ENCODE measurements around the gene ITM2B.
"Not testable (repeated sequence)": the region's sequence is repeated elsewhere in the genome, so short reads cannot be mapped to it uniquely, and the experiment has no call there.

Gene ITM2B

GRCh38 chr13:48215511-48216203 is 17.3 kb upstream of the ITM2B start:
- ATAC-seq (replicated peaks); H3K36me3 Mint-ChIP-seq; H3K4me3 Mint-ChIP-seq; H3K27ac Mint-ChIP-seq; H3K9me3 Mint-ChIP-seq; H3K27me3 Mint-ChIP-seq; DNase-seq: not testable (repeated sequence)
- H3K4me1 Mint-ChIP-seq: peaks cover 10 to 12% of the 10 kb centered on the region in 2 donors

DNA sequence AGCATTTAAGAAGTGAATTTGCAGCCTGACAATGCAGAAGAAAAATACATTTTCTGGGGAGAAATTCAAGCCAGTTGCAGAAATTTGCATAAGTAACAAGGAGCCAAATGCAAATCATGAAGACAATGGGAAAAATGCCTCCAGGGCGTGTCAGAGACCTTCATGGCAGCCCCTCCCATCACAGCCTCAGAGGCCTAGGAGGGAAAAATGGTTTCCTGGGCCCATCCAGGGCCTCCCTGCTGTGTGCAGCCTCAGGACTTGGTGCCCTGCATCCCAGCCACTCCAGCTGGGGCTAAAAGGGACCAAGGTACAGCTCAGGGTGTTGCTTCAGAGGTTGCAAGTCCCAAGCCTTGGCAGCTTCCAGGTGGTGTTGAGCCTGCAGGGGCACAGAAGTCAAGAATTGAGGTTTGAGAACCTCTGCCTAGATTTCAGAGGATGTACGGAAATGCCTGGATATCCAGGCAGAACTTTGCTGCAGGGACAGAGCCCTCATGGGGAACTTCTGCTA is 16.7 kb upstream of the ITM2B start:
- H3K36me3 Mint-ChIP-seq: peaks cover 0 to 2% of the 10 kb centered on the region in 2 donors
- H3K27ac Mint-ChIP-seq: no peak overlapping the region
- DNase-seq (no peak), ATAC-seq (replicated peaks) (no peak)
- H3K4me1 Mint-ChIP-seq: peaks cover 15 to 18% of the 10 kb centered on the region in 2 donors
- peaks cover 0 to 4% of the 10 kb centered on the region in 2 donors for H3K27me3 Mint-ChIP-seq
- peaks cover 0 to 2% of the 10 kb centered on the region in 2 donors for H3K9me3 Mint-ChIP-seq
- no peak overlapping the region for H3K4me3 Mint-ChIP-seq

DNA sequence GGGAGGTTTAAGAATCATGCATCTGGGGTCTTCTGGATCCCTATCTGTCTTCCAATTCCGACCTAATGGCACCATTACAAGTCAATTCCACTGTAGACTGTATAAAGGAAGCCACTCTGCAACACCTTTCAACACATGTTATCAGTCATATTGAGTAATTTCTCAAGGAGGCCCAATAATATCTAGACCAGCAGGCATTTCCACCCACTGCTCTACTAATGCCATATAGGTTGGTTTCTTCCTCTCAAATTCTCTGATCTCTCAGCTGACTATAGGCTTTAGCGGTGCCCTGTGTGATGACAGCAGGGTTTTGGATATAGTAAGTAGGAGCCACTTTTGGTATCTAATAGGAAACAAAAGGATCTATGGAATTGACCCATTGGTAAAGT is 12.4 kb upstream of the ITM2B start:
- DNase-seq (no peak), ATAC-seq (replicated peaks) (peak; percentile 74 to 87)
- no peaks in the 10 kb centered on the region for H3K27me3 Mint-ChIP-seq
- H3K27ac Mint-ChIP-seq: no peak overlapping the region
- H3K36me3 Mint-ChIP-seq: peaks cover 0 to 2% of the 10 kb centered on the region in 2 donors
- peaks cover 31 to 38% of the 10 kb centered on the region in 2 donors for H3K4me1 Mint-ChIP-seq
- peak overlapping the region; percentile 34 to 65 for H3K4me3 Mint-ChIP-seq
- H3K9me3 Mint-ChIP-seq: peaks cover 0 to 2% of the 10 kb centered on the region in 2 donors

GRCh38 chr13:48220981-48221685 is 11.9 kb upstream of the ITM2B start:
- Mint-ChIP-seq H3K9me3 (peaks cover 0 to 2% of the 10 kb centered on the region in 2 donors), H3K27ac (peak overlapping the region; percentile 62), H3K4me1 (peaks cover 31 to 38% of the 10 kb centered on the region in 2 donors), H3K27me3 (no peaks in the 10 kb centered on the region), H3K36me3 (peaks cover 0 to 2% of the 10 kb centered on the region in 2 donors), H3K4me3 (peak overlapping the region; percentile 34 to 65)
- no peak for DNase-seq
- ATAC-seq (replicated peaks): peak; percentile 41 to 44

GRCh38 chr13:48221686-48222187 is 11.3 kb upstream of the ITM2B start:
- Mint-ChIP-seq H3K27ac (peak overlapping the region; percentile 62), H3K4me1 (peaks cover 31 to 38% of the 10 kb centered on the region in 2 donors), H3K9me3 (peaks cover 0 to 2% of the 10 kb centered on the region in 2 donors), H3K27me3 (no peaks in the 10 kb centered on the region), H3K4me3 (peak overlapping the region; percentile 34 to 65), H3K36me3 (peaks cover 0 to 2% of the 10 kb centered on the region in 2 donors)
- ATAC-seq (replicated peaks) (no peak), DNase-seq (no peak)

DNA sequence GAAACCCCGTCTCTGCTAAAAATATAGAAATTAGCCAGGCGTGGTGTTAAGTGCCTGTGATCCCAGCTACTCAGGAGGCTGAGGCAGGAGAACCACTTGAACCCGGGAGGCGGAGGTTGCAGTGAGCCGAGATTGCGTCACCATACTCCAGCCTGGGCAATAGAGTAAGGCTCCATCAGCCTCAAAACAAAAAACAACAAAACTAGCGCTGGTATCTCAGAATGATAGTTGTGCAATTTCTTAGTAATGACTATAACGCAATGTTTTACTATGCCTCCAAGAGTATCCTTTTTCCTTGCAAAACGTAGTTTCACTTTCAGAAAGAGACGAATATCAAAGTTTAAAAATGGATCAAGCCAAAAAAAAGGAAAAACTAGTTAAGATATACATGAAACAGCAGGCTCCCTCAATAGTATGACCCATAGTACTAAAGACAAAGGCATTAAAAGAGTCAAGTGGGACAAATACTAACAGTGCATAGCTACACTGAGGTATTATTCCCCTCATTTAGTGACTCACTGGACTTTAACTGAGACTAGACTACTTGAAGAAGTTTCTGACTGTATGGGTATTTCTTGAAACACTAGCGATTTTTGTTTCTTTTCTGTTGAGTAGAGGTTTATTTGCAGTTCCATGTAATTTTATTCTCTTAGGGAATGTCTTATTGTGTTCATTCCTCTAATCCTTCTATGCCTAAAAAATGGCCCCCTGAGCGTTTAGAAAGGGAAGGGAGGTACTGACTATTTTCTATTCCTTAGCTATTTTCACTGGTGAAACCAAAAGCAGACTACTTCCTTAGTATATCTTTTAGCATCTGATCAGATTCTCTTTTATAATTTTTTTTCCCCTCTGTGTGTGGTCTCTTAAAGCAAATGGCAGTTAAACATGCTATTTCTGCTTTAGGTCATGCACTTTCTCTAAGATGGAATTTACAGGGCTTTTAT is 10.4 kb upstream of the ITM2B start:
- Mint-ChIP-seq H3K27ac (no peak overlapping the region), H3K36me3 (no peaks in the 10 kb centered on the region), H3K9me3 (peaks cover 0 to under 1% of the 10 kb centered on the region in 2 donors), H3K4me1 (peaks cover 31 to 40% of the 10 kb centered on the region in 2 donors), H3K27me3 (no peaks in the 10 kb centered on the region), H3K4me3 (peak overlapping the region in 1 of 2 donors; percentile 1)
- ATAC-seq (replicated peaks) (peak in 1 of 2 donors; percentile 52), DNase-seq (no peak)

DNA sequence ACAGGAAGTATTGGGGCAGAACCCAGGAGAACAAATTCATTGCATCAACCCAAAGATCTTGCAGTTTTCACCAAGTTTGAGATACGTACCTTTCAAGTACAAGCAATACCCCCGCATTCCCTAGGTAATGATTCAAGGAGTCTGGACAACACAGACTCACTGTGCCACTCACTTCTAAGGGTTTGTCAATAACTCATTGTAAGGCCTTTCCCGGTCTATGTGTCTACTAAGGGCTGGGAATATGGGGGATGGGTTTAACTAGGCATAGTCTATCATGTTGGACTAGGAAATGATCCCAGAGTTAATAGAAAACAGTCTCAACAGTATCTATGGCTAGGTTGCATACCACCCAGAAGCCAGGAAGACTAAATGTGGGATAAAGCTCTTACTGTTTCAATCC is 8.3 kb upstream of the ITM2B start:
- Mint-ChIP-seq H3K9me3 (no peaks in the 10 kb centered on the region), H3K27ac (no peak overlapping the region), H3K4me1 (peaks cover 29 to 41% of the 10 kb centered on the region in 2 donors), H3K4me3 (no peak overlapping the region), H3K36me3 (no peaks in the 10 kb centered on the region), H3K27me3 (no peaks in the 10 kb centered on the region)
- DNase-seq (no peak), ATAC-seq (replicated peaks) (no peak)

- H3K4me3 Mint-ChIP-seq: no peak overlapping the region
- H3K36me3 Mint-ChIP-seq: peaks cover 0 to 2% of the 10 kb centered on the region in 2 donors
- H3K27me3 Mint-ChIP-seq: no peaks in the 10 kb centered on the region
- H3K9me3 Mint-ChIP-seq: no peaks in the 10 kb centered on the region
- no peak for DNase-seq
- H3K27ac Mint-ChIP-seq: no peak overlapping the region
- H3K4me1 Mint-ChIP-seq: peaks cover 12 to 26% of the 10 kb centered on the region in 2 donors
- no peak for ATAC-seq (replicated peaks)
These were observed 2.5 kb upstream of the ITM2B start for GRCh38 chr13:48230541-48230940.

GRCh38 chr13:48231080-48231479 is 1.9 kb upstream of the ITM2B start:
- no peaks in the 10 kb centered on the region for H3K27me3 Mint-ChIP-seq
- peaks cover 17 to 31% of the 10 kb centered on the region in 2 donors for H3K4me1 Mint-ChIP-seq
- peaks cover 0 to 2% of the 10 kb centered on the region in 2 donors for H3K36me3 Mint-ChIP-seq
- ATAC-seq (replicated peaks) (no peak), DNase-seq (no peak)
- H3K4me3 Mint-ChIP-seq: no peak overlapping the region
- no peaks in the 10 kb centered on the region for H3K9me3 Mint-ChIP-seq
- no peak overlapping the region for H3K27ac Mint-ChIP-seq

GRCh38 chr13:48231933-48232332 is 1.1 kb upstream of the ITM2B start:
- H3K4me3 Mint-ChIP-seq: peak overlapping the region; percentile 86 to 92
- peaks cover 23 to 40% of the 10 kb centered on the region in 2 donors for H3K4me1 Mint-ChIP-seq
- ATAC-seq (replicated peaks): no peak
- no peaks in the 10 kb centered on the region for H3K9me3 Mint-ChIP-seq
- peaks cover 4 to 6% of the 10 kb centered on the region in 2 donors for H3K36me3 Mint-ChIP-seq
- no peaks in the 10 kb centered on the region for H3K27me3 Mint-ChIP-seq
- no peak overlapping the region for H3K27ac Mint-ChIP-seq
- no peak for DNase-seq

- H3K27ac Mint-ChIP-seq: peak overlapping the region; percentile 87
- H3K9me3 Mint-ChIP-seq: no peaks in the 10 kb centered on the region
- peaks cover 4 to 6% of the 10 kb centered on the region in 2 donors for H3K36me3 Mint-ChIP-seq
- ATAC-seq (replicated peaks) (peak; percentile 22), DNase-seq (peak; percentile 8)
- H3K4me3 Mint-ChIP-seq: peak overlapping the region; percentile 86 to 92
- H3K4me1 Mint-ChIP-seq: peaks cover 26 to 45% of the 10 kb centered on the region in 2 donors
- H3K27me3 Mint-ChIP-seq: no peaks in the 10 kb centered on the region
These were observed 473 bp upstream of the ITM2B start for GRCh38 chr13:48232420-48233045.

- peak overlapping the region; percentile 93 for H3K27ac Mint-ChIP-seq
- peak overlapping the region; percentile 86 to 92 for H3K4me3 Mint-ChIP-seq
- no peaks in the 10 kb centered on the region for H3K9me3 Mint-ChIP-seq
- peaks cover 26 to 43% of the 10 kb centered on the region in 2 donors for H3K4me1 Mint-ChIP-seq
- DNase-seq: no peak
- ATAC-seq (replicated peaks): peak; percentile 6 to 8
- no peaks in the 10 kb centered on the region for H3K27me3 Mint-ChIP-seq
- peaks cover 4 to 6% of the 10 kb centered on the region in 2 donors for H3K36me3 Mint-ChIP-seq
These were observed 983 bp downstream of the ITM2B start for GRCh38 chr13:48233889-48234488.
